Astrocyte of the cerebellum (primary cell): ENCODE results near the gene MBP.
A peak's percentile ranks its signal among the peaks of the same experiment; 100 is the strongest.

Source experiments
- DNase-seq: peaks from one replicate; pipeline ENCODE4 v3.0.0-alpha.2; 2011; ENCODE audit warnings: low read depth
- H3K4me3 ChIP-seq: 2 replicates; pipeline ENCODE4 v1.5.1; 2011; ENCODE audit warnings: mild to moderate bottlenecking, low read depth, low read length, moderate library complexity
- CTCF ChIP-seq: IDR thresholded peaks from 2 replicates; pipeline ENCODE4 v1.5.1; 2012; ENCODE audit warnings: low read length, low read depth, moderate library complexity, mild to moderate bottlenecking; ENCODE audit errors: missing control alignments
- in situ Hi-C: cut with HindIII; loops from 2 replicates; pipeline ENCODE4 v1.10.0; 2017; ENCODE audit warnings: low sequenced_read_pairs

The MBP gene

DNA sequence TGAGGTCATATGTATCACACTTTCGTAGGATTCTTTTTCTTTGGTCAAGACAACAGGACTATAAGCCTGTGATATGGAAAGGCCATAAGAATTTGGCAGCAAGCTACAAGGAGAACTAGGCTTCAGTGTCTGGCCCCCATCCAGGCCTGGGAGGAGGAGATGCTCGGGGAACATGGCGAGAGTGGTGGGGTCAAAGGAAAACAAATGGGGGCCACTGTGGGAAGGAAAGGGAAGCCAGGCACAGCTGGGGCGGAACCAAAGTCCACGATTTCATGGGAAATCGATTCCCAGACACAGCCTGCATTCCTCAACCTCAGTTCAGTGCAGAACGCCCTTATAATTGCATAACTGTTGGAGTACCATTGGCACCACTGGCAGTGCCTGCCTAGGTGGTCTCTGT is 58.2 kb downstream of the MBP start:
- DNase-seq: no peak
- in situ Hi-C loops: no loop called here
- no peak for TF ChIP-seq CTCF
- H3K4me3 ChIP-seq: no peak overlapping the region

- no peak overlapping the region for H3K4me3 ChIP-seq
- TF ChIP-seq CTCF: no peak
- DNase-seq: no peak
- in situ Hi-C loops: no loop called here
Measured at GRCh38 chr18:77073336-77074093, 59.1 kb downstream of the MBP start.

DNA sequence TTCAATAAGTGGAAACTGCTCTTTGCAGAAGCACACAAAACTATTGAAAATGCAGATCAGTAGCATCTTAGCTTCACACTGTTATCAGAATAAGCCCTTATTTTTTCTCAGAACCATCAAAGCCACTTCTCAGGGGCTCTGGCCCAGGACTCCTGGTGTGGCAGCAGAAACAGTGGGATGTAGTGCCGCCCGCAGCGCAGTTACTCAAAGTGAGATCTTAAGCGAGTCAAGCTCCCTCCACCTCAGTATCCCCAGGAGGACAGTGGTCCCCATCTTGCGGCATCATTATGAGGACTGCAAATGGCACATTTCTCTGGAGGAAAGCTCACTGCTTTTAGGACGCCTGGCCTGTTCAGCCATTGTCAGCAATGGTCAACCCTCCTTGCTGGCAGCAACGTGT is 60.0 kb downstream of the MBP start:
- TF ChIP-seq CTCF: no peak
- no peak overlapping the region for H3K4me3 ChIP-seq
- in situ Hi-C loops: no loop called here
- DNase-seq: no peak

DNA sequence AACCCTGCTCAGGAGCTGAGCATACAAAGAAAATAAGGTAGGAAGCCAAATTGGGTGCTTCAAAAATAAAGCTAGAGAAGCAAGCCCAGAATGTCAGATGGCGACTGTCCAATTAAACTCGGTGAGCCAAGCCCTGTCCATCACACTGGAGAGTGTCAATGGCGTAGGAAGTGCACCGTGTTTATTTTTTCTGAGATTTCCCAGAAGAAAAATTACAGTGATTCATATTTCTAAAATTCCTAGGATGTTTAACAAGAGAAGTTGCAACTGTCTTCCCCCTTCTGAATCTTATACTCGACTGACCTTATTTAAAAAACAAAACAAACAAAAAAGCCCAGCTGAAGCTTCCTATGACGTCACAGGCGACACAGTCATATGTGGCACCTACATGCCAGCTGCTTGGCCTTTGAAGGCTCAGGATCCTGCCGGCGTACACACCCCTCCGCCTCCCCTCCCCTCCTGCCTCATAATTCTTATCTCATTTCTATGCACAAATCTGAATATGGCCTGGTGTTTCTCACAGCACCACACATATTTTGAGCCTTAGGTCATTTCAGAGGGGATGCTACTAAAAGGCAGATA is 60.8 kb downstream of the MBP start:
- in situ Hi-C loops: no loop called here
- peak; percentile 83 for DNase-seq
- H3K4me3 ChIP-seq: no peak overlapping the region
- no peak for TF ChIP-seq CTCF

DNA sequence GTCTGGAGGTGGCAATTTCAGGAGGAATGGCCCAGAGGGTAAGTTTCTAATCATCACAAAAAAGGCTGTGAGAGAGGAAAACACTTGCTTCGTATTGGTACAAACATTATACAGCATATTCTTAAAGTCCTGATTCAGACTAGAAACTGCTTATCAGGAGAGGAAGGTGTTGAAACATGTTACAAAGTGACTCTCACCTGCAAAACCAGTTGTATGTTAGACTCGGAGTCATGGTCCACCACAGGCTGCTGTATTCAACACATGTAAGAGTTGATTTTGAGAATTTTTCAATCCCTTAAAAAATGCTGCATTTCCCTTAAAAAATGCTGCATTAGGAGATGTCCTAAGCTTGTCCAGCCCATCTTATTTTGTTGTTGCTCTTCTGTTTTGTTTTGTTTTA is 61.5 kb downstream of the MBP start:
- DNase-seq: no peak
- H3K4me3 ChIP-seq: no peak overlapping the region
- TF ChIP-seq CTCF: no peak
- in situ Hi-C loops: no loop called here

DNA sequence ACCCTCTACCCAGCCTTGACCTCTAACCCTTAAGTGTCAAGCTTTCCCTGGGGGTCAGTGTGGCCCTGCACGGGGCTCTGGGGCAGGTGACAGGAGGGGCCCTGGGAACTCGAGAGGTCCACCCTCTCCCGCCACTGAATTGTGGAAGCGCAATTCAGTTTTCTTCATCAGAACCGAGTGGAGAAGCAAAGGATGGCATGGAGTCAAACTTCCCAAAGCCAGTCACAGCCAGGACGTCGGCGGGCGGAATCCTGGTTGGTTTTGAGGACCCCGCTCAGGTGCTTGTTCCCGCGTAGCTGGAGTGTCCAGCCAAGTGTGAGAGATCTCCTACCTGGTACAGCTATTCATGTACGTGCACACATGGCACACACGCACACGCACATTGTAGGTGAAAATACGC is 62.0 kb downstream of the MBP start:
- DNase-seq: no peak
- in situ Hi-C loops: no loop called here
- no peak overlapping the region for H3K4me3 ChIP-seq
- TF ChIP-seq CTCF: no peak

DNA sequence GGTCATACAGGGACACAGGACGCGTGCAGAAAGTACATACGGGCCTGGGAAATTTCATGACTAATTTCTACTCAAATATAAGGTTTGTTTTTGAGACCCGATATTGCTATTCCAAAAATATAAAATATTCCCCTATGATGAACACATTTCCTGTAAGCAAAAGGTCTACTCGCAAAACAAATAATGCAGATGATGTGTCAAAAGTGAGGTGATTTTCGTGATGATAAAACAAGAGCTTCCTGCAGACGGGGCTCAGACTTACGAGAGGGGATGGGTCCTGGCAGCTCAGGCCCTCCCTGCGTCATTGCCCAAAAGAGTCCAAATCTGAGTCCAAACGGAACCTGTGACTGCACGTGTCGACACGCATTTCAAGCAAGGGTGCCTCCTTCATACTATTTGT is 62.7 kb downstream of the MBP start:
- H3K4me3 ChIP-seq: no peak overlapping the region
- DNase-seq: no peak
- TF ChIP-seq CTCF: no peak
- in situ Hi-C loops: no loop called here
